GDM1 (cell line): Measurements from ENCODE around the gene ZNF804A.

Experiments used
- DNase-seq: peaks from one replicate; lab custom pipeline; 2025; lab: John Stamatoyannopoulos, UW

Gene ZNF804A

DNA sequence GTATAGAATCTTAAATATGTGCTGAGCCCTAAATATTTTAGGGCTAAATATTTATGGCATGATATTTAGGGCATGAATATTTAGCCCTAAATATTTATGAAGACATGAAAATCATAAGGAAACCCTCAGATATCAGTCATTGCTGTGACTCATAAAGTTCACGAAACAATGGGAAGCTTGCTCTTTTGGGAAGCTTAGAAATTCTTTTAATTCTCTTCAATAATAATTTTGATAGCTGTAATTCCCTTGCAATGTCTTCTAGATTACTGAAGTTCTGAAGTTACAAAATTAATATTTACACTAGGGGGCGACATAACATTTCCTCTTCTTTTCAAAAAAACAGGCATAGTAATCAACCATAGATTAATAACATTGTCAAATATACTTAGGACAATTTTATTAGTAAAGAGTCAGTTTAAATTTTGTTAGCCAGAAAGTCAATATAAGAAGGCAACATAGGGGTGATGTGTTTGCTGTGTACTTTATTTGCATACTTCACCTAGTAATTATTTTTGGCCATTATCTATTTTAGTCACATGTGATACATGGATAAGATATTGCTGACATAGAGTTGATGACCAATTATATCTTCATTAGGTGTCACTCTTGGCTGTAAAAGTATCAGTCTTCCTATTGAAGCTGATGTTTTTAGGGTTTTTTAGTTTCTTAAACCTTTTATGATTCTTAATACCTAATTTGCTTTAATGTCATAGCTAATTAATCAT, 13.2 kb downstream of the ZNF804A start:
- DNase-seq, result no peak

DNA sequence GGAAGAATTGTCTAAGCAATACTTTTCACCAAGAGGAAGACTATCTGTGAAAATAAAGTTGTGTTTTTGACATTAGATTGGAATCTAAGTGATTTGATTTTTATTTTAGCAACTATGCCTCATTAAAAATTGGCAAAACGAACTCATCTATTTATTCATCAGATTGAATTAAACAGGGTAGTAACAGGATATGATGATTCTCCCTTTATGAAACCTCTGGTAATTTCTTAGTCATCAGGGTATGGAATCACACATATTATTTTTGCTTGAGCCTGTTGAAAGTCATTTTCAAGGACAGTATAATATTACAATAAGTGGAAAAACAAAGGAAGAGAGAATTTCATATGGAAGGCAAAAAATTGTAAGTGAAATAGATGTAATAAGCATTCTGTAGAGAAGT, 22.0 kb downstream of the ZNF804A start:
- no peak for DNase-seq

DNA sequence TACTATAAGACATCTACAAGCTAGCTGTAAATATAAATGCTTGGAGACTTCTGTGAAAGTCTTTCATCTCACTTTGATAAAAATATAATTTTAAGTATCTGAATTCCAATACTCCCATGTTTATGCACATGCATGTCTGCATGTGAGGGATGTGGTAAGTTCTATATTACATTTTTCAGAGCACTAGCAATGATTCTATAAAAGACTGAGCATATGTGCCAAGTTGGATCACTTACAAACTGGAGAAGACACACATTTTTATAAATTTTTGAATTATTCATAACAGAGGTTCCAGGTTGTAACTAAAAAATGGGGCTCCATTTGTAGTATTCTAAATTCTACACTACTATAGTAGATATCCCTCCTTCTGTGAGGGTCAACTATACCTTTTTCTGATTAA, 26.0 kb downstream of the ZNF804A start:
- no peak for DNase-seq

DNA sequence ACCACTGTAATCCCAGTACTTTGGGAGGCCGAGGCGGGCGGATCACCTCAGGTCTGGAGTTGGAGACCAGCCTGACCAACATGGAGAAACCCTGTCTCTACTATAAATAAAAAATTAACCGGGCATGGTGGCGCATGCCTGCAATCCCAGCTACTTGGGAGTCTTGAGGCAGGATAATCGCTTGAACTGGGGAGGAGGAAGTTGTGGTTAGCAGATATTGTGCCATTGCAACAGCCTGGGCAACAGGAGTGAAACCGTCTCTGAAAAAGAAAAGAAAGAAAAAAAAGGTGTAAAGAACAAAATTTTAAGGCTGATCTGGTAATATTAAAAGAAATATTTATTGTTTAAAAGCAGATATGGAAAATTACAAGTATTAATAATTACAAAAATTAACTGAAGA, 29.7 kb downstream of the ZNF804A start:
- no peak for DNase-seq

DNA sequence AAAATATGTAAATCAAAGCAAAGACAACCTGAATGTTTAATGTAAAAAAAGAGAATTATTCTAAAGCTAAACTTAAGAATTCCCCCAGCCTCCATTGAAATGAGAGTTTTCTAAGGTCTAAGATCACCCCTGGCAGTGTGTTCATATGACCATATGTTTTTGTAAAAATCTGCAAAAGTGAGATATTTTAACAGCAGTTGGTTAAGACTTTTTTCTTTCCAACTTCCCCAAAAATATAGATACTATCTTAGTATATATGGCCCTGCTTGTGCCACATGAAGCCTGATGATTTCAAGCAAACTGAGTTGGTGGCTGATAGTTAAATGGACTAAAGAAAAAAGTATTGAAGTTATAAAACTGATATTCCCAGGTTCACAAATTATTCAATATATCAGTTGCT, 35.4 kb downstream of the ZNF804A start:
- DNase-seq, result no peak

DNA sequence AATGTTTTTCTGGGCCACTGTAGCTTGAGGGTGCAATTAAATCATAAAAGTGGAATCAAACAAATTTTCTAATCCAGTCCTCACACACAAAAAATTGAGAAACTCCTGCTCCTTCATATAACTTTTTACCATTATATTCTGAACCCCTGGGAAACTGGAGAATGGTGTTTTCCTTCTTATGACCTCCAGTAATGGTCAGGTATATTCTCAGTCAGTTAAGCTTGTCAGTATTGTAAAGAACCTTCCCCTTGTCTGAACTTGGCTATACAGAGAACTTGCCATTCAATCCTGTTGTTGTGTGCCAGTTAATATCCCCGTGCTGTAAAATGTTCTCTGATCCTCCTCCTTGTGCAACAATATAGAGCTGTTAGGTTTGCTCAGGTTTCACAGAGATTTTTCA, 39.5 kb downstream of the ZNF804A start:
- no peak for DNase-seq

DNA sequence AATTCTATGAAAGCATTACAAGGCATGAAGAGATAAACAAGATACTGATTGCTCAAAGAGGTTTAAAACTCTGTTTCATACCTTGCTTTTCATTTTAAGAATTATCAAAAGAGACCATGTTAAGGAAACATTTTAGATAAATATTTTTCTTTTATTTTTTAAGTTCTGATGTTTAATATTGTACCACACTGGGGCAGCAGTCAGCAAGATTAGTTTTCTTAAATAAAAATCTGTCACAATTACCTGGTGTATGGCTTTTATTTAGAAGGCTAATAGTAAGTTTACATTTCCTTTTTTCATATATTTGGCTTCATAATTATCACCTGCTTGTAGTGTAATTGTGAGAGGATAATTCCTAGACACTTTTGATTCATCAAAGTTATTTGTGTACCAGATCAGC, 46.4 kb downstream of the ZNF804A start:
- DNase-seq, result no peak

DNA sequence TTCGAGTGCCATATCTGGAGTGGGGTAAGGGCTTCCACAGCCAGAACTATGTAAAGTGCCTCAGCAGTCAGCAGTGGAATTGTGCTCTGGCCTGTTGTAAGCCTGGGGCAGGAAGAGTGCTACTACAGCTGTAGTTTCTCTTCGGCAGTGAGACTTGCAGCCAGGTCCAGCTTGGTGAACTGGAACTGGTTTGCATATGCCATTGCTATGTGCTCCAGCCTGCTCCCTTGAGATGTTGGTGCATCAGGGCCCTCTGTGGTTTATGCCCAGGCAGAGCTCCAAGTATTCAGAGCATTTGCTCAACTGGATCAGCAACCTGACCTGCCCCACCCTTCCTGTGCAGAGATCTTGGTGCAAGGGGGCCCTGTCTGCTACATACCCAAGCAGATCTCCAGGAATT, 47.8 kb downstream of the ZNF804A start:
- DNase-seq, result no peak

DNA sequence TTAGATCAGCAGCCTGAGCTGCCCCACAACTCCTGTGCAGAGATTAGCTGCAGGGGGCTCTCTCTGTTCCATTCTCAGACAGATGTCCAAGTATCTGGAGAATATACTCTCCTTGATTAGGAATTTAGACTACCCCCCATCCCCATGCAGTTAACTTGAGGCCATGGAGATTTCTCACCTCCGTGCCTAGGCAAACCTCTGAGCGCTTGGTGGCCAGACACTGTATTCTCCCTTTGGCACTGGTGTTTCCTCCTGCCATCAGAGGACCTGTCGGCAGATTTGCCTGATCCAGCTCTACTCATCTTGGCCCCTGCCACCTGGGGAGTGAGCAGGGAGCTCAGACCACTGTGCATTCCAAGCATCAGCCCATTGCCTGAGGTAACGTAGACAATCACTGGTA, 48.3 kb downstream of the ZNF804A start:
- DNase-seq, result no peak

DNA sequence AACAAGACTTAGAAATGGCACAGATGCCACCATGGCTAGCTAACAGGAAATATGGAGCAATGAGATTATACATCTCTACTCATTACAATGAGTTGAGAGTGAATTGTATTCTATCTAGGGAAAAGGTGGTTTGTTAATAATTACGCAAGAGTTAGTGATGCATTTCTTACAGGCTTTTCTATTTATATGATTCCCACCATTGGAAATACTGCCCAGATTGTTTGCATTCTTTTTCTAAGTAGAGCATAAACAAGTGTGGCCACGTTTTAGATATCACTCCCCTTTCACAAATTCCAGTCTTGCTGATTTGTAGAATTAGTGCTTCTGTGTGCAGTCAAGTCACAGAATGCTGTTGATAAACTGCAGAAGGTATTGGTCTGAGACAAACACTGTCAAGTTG, 56.6 kb downstream of the ZNF804A start:
- DNase-seq, result no peak

DNA sequence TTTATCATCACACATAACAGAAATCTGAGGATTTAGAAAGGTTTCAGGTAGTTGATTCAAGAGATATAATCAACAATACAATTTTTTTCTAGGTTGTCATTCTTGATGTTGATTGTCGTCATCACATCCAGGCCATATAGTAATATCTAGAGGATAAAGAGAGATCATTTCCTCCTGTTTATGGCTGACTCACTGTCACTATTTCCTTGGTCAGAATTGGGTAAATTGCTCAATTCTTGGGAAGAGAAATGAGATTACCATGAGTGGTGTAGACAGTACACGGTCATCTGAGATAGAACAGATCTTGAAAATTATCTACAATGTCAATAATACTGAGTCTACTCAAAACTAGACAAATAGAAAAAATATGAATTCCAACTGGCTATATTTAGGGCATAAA, 78.8 kb downstream of the ZNF804A start:
- no peak for DNase-seq

DNA sequence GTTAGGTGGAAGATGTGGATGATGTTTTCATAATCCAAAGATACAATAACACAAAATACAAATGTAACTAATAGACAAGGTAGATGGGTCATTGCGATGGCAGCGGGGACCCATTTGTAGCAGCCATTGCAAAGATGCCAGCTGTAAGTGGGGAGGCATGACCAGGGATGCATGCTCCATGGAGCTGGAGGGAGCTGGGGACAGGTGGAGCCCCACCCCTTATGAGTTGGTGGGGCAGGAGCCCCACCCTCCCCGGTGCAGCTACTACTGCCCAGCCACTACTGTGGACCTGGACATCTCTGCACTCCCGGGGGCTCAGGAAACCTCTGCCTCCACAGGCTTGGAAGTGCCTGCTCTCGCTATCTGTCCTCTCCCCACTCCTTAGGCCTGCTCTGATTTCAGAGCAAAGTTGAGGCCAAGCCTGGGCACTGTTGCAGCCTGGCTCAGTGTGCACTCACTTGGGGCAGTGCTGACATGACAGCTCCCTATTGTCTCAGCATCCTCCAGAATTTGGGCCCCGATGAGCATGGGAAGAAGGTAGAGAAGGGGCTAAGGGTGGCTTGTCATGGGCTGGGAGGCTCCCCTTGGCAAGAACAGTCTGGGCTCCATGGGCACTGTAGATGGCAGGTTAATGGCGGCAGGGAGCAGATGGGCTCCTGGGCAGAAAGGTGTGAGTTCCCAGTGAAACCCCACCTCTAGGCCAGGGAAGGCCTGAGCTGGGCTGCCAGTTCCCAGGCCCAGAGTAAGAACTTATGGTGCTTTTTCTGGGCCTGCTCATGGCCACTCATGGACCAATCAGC, 81.1 kb downstream of the ZNF804A start:
- no peak for DNase-seq

DNA sequence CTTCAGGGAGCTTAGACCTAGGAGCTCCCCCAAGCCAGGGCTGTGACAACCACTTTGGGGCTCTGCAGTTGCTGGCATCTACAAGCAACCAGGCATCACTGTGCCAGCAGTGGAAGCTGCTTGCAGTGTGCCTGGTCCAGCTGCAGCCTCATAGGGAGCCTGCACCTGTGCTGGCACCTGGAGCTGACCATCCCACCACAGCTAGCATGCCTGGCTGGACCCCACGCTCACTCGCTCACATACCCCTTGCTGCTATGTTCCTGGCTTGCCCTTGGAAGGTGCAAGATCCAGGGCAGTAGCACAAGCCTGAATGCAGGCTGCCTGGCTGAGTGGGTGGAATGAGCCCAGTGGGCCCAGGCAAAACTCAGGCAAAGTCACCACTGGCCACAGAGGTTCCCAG, 82.5 kb downstream of the ZNF804A start:
- no peak for DNase-seq

DNA sequence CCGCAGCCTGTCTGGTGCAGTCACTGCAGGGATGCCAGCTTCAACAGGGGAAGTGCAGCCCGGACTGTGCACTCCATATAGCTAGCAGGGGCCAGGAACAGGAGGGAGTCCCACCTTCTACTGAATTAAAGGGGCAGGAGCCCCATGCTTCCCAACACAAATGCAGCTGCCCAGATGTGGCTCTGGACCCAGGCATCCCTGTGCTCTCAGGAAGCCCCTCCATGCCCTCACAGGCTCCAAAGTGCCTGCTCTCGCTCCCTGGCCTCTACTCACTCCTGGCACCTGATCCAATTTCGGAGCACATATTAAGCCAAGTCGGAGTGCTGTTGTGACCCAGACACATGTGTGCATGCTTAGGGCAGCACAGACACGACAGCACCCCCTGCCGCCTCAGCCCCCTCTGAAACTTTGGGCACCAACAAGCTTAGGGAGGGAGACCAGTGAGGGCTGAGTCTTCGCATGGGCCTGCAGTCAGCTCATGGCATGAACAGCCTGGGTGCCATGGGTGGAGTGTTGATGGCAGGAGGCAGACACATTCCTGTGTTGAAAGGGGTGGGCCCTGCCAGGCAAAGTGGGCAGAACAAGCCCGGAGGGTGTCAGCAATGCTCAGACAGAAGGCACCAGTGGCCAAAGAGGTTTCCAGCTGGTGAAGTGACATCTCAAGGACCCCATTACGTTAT, 83.5 kb downstream of the ZNF804A start:
- no peak for DNase-seq

DNA sequence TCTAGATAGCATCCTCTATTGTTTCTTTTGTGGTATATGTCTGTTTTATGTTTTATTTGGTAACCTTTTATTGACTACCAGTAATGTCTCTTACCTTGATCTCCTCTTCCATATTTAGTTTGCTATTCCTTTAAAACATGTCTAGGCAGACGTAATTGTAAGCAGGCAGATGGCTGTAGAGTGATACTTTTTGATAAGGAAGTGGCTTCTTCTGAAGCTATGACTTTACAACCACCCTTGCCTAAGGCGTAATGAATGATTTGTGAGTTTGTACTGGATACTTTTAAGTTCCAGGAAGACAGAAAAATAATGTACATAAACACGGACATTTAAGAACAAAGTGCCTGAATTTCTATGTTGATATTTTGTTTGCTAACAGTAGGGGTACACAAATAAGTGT, 85.6 kb downstream of the ZNF804A start:
- no peak for DNase-seq

DNA sequence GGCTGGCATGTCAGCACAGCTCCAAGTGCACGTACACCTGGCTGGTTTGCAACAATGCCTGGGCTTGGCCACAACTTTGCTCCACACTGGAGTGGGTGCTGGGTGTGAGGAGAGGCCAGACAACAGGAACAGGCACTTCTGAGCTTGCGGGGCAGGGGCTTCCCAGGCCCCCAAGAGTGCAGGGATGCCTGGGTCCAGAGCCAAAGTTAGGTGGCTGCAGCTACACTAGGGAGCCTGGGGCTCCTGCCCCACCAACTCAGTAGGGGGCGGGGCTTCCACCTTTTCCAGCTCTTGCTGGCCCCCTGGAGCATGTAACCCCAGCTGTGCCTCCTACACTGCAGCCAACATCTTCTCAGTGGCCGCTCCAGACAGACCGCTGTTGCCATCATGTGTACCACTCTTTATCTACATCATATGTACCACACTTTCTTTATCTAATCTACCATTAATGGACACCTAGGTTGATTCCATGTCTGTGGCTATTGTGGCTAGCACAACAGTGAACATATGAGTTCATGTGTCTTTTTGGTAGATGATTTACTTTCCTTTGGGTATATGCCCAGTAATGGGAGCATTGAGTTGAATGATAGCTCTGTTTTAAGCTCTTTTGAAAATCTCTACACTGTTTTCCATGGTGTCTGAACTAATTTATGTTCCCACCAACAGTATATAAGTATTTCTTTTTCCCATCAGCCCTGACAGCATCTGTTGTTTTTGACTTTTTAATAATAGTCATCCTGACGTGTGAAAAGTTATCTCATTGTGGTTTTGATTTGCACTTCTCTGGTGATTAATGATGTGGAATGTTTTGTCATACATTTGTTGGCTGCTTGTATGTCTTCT, 87.9 kb downstream of the ZNF804A start:
- DNase-seq, result no peak

DNA sequence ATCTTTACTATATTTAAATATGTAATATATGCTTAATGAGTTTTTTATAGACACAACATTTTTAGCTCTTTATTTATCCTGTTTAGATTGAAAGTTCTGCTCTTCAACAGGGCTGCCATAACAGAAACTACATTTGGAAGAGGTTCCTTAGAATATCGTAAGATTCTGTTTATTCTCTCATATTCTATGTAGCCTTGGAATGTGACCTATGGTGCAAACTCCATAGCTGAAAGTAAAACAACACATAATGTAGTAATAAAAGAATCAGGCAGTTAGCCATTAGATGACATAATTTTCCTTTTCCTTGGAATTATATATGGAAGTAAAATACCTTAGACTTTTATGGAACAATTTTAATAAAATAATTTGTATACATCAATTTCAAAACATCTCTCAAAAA, 91.3 kb downstream of the ZNF804A start:
- DNase-seq, result no peak

DNA sequence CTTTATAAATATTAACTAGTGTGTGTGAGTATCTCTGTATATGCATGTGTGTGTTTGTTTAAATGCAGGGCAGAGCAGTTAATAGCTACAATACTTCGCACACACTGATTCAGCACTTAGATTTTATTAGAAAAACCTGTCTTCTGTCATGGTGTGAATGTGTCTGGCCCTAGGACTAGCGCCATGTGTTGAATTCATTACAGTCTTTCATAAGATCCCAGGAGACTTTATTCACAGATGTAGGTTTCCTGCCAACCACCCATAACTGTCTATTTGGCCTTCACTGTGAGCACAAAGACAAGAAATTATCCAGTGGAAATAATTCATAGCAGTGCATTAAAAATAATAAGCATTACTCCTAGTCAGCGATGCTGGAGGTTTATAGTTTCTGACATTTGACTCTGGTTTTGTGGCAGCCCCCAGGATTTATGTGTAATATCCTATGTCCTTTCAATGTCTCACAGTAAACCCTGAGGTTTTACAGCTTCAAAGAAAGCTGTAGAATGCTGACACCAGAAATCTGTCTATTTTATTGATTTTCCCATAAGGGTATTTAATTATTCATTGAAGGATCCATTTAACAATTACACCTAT, 93.9 kb downstream of the ZNF804A start:
- DNase-seq, result no peak

DNA sequence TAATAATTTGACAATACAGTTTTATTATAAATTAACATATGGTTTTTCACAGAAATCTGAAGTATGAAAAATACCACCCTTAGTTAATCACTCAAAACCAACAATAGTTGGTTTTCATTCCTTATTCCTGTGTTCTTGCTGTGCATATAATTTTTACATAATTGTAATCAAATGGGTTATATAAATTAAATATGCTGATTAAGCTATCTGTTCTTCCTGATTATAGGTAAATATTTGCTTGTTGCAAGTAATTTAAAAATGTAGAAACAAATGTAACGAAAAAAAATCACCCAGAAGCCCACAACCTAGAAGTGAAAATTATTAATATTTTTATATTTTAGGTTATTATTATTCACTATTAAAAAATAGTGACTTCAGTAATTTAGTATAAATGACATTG, 98.3 kb downstream of the ZNF804A start:
- no peak for DNase-seq

DNA sequence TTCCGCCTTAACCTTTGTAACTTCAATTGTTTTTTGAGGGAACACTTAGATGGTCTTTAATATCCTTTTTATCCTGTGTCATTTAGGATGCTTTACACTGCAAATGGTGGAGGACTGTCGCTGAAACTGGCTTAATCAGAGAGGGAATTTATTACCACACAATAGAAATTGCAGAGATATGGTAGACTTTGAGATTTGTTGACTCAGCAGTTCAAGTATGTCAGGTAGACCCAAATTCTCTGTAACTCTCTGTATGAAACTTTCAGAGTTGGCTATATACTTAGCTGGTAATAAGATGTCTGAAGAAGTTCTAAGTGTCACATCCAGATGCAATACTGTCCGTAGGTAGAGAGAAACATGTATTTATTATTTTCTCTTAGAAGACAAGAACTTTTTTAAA, 100.1 kb downstream of the ZNF804A start:
- no peak for DNase-seq

DNA sequence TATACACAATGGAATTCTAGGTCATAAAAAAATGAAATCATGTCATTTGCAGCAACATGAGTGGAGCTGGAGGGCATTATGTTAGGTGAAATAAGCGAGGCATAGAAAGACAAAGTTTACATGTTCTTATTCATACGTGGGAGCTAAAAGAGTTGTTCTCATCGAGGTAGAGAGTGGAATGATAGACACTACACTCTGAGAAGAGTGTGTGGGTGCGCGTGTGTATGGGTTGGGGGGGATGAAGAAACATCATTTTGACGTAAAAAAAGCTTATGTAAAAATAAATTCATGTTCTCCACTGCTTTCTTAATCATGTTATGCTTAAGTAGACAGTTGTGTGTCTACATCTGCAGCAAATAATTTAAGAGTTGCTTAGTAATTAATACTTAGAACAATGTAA, 123.6 kb downstream of the ZNF804A start:
- no peak for DNase-seq

DNA sequence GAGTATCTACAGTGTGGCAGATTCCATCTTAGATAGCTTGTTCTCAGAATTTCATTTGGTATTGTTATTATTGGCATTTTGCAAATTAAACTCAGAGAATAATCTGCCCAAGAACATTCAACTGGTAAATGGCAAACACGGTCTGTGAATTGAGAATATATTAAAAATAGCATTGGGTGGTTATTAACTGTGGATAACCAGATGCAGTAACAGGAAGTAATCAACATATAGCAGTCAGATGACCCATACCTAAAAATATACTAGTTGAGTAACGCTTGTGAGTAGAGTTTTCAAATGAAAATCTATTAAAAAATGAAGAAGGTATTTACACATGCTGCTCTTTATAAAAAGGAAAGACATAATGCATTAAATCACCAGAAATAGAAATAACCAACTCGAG, 129.5 kb downstream of the ZNF804A start:
- DNase-seq, result no peak
